OCI-LY3 (cell line): ENCODE results near the gene BIK.

Experiments used
- CTCF ChIP-seq: fragments of 200-600, 300-600 bp; sonication (generic); IDR thresholded peaks from 2 replicates; pipeline ENCODE4 v1.5.1; 2014; ENCODE audit warnings: antibody characterized with exemption, low read length, low read depth
- EZH2phosphoT487 ChIP-seq: fragments of 200-600 bp; shearing (Covaris generic); IDR thresholded peaks from 2 replicates; pipeline ENCODE4 v1.6.1; 2018; ENCODE audit warnings: antibody characterized with exemption, mixed run types, low read depth

- TF ChIP-seq CTCF (no peak), EZH2phosphoT487 (no peak)
These were observed 22.9 kb downstream of the BIK start for GRCh38 chr22:43133401-43133800.
